Thyroid gland (tissue), 4 donors: ENCODE measurements around the gene MED20.

ENCODE experiments used
- CTCF ChIP-seq, 6 experiments: fragments of 200-600 bp in 3 of 6; fragments of 450-650 bp in 3 of 6; sonication (generic) in 3 of 6; IDR thresholded peaks; one replicate each; pipeline ENCODE4 v1.5.1; 2016 to 2019; ENCODE audit warnings: antibody characterized with exemption in 6 of 6, mild to moderate bottlenecking in 2 of 6, inconsistent platforms in 1 of 6, moderate library complexity in 1 of 6
- POLR2A ChIP-seq, 2 donors: fragments of 450-650 bp; IDR thresholded peaks; one replicate each; pipeline ENCODE4 v1.6.1; 2017; ENCODE audit warnings: antibody characterized with exemption in 2 of 2, mild to moderate bottlenecking in 2 of 2, moderate library complexity in 1 of 2

GRCh38 chr6:41878961-41879405 lies 42.0 kb downstream of the MED20 start:
- TF ChIP-seq CTCF (IDR thresholded peaks at IDR 0.05) (no peak), POLR2A (IDR thresholded peaks at IDR 0.05) (no peak)
